Measurements from ENCODE around the gene FLRT1.

DNA sequence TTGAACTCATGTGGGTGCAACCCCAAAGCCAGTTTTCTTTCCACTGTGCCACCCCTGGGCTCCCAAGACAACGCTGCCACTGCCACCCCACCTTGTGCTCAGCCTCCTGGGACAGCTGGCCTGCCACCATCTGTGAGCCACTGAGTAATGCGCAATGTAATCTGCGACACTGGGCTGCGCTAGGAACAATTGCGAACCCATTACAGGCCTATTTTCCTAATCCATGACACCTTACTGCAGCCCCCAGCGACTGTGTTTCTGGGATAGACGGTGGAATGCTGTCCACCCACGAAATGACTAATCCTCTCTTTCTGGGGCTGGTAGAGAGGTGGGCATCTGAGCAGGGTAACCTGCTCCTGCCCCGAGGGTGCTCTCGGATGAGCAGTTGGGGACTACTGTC lies 22.2 kb downstream of the FLRT1 start:
- TF ChIP-seq, protein P1, sequence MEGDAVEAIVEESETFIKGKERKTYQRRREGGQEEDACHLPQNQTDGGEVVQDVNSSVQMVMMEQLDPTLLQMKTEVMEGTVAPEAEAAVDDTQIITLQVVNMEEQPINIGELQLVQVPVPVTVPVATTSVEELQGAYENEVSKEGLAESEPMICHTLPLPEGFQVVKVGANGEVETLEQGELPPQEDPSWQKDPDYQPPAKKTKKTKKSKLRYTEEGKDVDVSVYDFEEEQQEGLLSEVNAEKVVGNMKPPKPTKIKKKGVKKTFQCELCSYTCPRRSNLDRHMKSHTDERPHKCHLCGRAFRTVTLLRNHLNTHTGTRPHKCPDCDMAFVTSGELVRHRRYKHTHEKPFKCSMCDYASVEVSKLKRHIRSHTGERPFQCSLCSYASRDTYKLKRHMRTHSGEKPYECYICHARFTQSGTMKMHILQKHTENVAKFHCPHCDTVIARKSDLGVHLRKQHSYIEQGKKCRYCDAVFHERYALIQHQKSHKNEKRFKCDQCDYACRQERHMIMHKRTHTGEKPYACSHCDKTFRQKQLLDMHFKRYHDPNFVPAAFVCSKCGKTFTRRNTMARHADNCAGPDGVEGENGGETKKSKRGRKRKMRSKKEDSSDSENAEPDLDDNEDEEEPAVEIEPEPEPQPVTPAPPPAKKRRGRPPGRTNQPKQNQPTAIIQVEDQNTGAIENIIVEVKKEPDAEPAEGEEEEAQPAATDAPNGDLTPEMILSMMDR (IDR thresholded peaks at IDR 0.05; ENCODE audit: low read depth, low read length, missing input control): no peak
- TF ChIP-seq RXRA (IDR thresholded peaks at IDR 0.05): no peak
- no peak for TF ChIP-seq HNF4G (IDR thresholded peaks at IDR 0.05)
- TF ChIP-seq EGR1 (IDR thresholded peaks at IDR 0.05; ENCODE audit: low read depth in 2 of 2): no peak
- TF ChIP-seq, protein P2, sequence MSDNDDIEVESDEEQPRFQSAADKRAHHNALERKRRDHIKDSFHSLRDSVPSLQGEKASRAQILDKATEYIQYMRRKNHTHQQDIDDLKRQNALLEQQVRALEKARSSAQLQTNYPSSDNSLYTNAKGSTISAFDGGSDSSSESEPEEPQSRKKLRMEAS (IDR thresholded peaks at IDR 0.05): no peak
- TF ChIP-seq, protein P3, sequence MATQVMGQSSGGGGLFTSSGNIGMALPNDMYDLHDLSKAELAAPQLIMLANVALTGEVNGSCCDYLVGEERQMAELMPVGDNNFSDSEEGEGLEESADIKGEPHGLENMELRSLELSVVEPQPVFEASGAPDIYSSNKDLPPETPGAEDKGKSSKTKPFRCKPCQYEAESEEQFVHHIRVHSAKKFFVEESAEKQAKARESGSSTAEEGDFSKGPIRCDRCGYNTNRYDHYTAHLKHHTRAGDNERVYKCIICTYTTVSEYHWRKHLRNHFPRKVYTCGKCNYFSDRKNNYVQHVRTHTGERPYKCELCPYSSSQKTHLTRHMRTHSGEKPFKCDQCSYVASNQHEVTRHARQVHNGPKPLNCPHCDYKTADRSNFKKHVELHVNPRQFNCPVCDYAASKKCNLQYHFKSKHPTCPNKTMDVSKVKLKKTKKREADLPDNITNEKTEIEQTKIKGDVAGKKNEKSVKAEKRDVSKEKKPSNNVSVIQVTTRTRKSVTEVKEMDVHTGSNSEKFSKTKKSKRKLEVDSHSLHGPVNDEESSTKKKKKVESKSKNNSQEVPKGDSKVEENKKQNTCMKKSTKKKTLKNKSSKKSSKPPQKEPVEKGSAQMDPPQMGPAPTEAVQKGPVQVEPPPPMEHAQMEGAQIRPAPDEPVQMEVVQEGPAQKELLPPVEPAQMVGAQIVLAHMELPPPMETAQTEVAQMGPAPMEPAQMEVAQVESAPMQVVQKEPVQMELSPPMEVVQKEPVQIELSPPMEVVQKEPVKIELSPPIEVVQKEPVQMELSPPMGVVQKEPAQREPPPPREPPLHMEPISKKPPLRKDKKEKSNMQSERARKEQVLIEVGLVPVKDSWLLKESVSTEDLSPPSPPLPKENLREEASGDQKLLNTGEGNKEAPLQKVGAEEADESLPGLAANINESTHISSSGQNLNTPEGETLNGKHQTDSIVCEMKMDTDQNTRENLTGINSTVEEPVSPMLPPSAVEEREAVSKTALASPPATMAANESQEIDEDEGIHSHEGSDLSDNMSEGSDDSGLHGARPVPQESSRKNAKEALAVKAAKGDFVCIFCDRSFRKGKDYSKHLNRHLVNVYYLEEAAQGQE (IDR thresholded peaks at IDR 0.05): no peak
